SK-N-SH treated with all-trans-retinoic acid at 6 μM for 48 hours (cell line): ENCODE measurements around the gene GPR161.

Source experiments
- ATAC-seq: fragments of 200-7000 bp; cut with Tn5 transposase; 3 replicates; pipeline ENCODE4 v1.9.1; 2020; ENCODE audit warnings: mild to moderate bottlenecking, moderate library complexity
- ARNTL ChIP-seq: fragments of 450-650 bp; formaldehyde crosslinking; IDR thresholded peaks from 2 replicates; pipeline ENCODE4 v1.5.0; 2020; ENCODE audit warnings: low read depth, mild to moderate bottlenecking, moderate library complexity, borderline replicate concordance
- BACH2 ChIP-seq: fragments of 250-450 bp; sonication (Bioruptor Pico); IDR thresholded peaks from 2 replicates; pipeline ENCODE4 v1.9.0; 2021; ENCODE audit warnings: mild to moderate bottlenecking, borderline replicate concordance
- CSDC2 ChIP-seq: fragments of 250-450 bp; sonication (Bioruptor Pico); IDR thresholded peaks from 2 replicates; pipeline ENCODE4 v1.5.0; 2020; ENCODE audit warnings: mild to moderate bottlenecking, moderate library complexity
- ESRRG ChIP-seq: fragments of 250-450 bp; sonication (Bioruptor Pico); IDR thresholded peaks from 2 replicates; pipeline ENCODE4 v1.6.1; 2021; ENCODE audit warnings: mild to moderate bottlenecking
- GLIS3 ChIP-seq: fragments of 250-450 bp; sonication (Bioruptor Pico); IDR thresholded peaks from 2 replicates; pipeline ENCODE4 v1.5.0; 2020; ENCODE audit warnings: mild to moderate bottlenecking, moderate library complexity
- ISL1 ChIP-seq: fragments of 250-450 bp; sonication (Bioruptor Pico); IDR thresholded peaks from 2 replicates; pipeline ENCODE4 v2.1.2; 2022; ENCODE audit warnings: mild to moderate bottlenecking, moderate library complexity
- OSR1 ChIP-seq: fragments of 250-450 bp; sonication (Bioruptor Pico); IDR thresholded peaks from 2 replicates; pipeline ENCODE4 v1.8.0; 2022; ENCODE audit warnings: moderate library complexity, mild to moderate bottlenecking, inconsistent platforms
- PPARA ChIP-seq: fragments of 250-450 bp; sonication (Bioruptor Pico); IDR thresholded peaks from 2 replicates; pipeline ENCODE4 v1.5.0; 2020; ENCODE audit warnings: mild to moderate bottlenecking, borderline replicate concordance
- RARB ChIP-seq: fragments of 250-450 bp; sonication (Bioruptor Pico); IDR thresholded peaks from 2 replicates; pipeline ENCODE4 v1.8.0; 2021; ENCODE audit warnings: mild to moderate bottlenecking, moderate library complexity
- TOX ChIP-seq: fragments of 250-450 bp; sonication (Bioruptor Pico); IDR thresholded peaks from 2 replicates; pipeline ENCODE4 v1.8.0; 2021; ENCODE audit warnings: mild to moderate bottlenecking, moderate library complexity, borderline replicate concordance
- ZC3H10 ChIP-seq: fragments of 250-450 bp; sonication (Bioruptor Pico); IDR thresholded peaks from 2 replicates; pipeline ENCODE4 v1.5.1; 2021; ENCODE audit warnings: mild to moderate bottlenecking, moderate library complexity
- ZFP3 ChIP-seq: fragments of 250-450 bp; sonication (Bioruptor Pico); IDR thresholded peaks from 2 replicates; pipeline ENCODE4 v1.5.0; 2020; ENCODE audit warnings: mild to moderate bottlenecking, moderate library complexity
- ZFP30 ChIP-seq: fragments of 450-650 bp; formaldehyde crosslinking; IDR thresholded peaks from 2 replicates; pipeline ENCODE4 v1.5.0; 2022; ENCODE audit warnings: mild to moderate bottlenecking, moderate library complexity
- ZNF565 ChIP-seq: fragments of 450-650 bp; formaldehyde crosslinking; conservative IDR thresholded peaks from 2 replicates; pipeline ENCODE4 v1.5.0; 2020; ENCODE audit warnings: low read depth, mild to moderate bottlenecking, moderate library complexity
- ZNF70 ChIP-seq: fragments of 450-650 bp; formaldehyde crosslinking; IDR thresholded peaks from 2 replicates; pipeline ENCODE4 v1.5.0; 2020; ENCODE audit warnings: mild to moderate bottlenecking, moderate library complexity
- TF ChIP-seq, protein P1 (sequence below): fragments of 250-450 bp; sonication (Bioruptor Pico); IDR thresholded peaks from 2 replicates; pipeline ENCODE4 v1.8.0; 2021; ENCODE audit warnings: low read depth, mild to moderate bottlenecking, moderate library complexity, borderline replicate concordance
- TF ChIP-seq, protein P2 (sequence below): fragments of 250-450 bp; sonication (Bioruptor Pico); IDR thresholded peaks from 2 replicates; pipeline ENCODE4 v1.5.1; 2020; ENCODE audit warnings: low read depth, mild to moderate bottlenecking, moderate library complexity
- TF ChIP-seq, protein P3 (sequence below): fragments of 250-450 bp; sonication (Bioruptor Pico); IDR thresholded peaks from 2 replicates; pipeline ENCODE4 v1.8.0; 2020; ENCODE audit warnings: mild to moderate bottlenecking, moderate library complexity, borderline replicate concordance
- TF ChIP-seq, protein P4 (sequence below): fragments of 250-450 bp; sonication (Bioruptor Pico); IDR thresholded peaks from 2 replicates; pipeline ENCODE4 v1.5.1; 2021; ENCODE audit warnings: mild to moderate bottlenecking, moderate library complexity

GPR161 gene

DNA sequence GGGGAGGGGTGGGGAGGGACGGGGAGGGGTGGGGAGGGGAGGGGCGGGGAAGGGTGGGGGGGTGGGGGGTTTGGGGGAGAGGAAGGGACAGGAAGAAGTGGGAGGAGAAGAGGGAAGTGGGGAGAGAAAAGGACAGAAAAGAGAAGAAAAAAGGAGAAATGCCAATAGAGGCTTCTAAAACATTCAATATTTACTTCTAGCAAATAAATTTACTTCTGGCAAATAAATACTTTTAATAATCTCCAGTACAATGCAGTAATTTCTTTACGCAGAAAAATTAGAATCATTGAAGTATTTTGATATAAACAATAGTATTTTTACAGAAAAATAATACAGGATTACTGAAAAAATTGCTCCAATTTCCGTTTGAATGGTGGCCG, 9.4 kb upstream of the GPR161 start:
- no peak for ATAC-seq
- TF ChIP-seq ZNF565 (CRISPR knock-in tag) (no peak), PPARA (CRISPR knock-in tag) (no peak), ARNTL (CRISPR knock-in tag) (no peak)
- TF ChIP-seq, protein P1, sequence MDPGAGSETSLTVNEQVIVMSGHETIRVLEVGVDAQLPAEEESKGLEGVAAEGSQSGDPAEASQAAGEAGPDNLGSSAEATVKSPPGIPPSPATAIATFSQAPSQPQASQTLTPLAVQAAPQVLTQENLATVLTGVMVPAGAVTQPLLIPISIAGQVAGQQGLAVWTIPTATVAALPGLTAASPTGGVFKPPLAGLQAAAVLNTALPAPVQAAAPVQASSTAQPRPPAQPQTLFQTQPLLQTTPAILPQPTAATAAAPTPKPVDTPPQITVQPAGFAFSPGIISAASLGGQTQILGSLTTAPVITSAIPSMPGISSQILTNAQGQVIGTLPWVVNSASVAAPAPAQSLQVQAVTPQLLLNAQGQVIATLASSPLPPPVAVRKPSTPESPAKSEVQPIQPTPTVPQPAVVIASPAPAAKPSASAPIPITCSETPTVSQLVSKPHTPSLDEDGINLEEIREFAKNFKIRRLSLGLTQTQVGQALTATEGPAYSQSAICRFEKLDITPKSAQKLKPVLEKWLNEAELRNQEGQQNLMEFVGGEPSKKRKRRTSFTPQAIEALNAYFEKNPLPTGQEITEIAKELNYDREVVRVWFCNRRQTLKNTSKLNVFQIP (CRISPR knock-in tag) = no peak

GRCh38 chr1:168145184-168146159, 8.7 kb upstream of the GPR161 start:
- no peak for TF ChIP-seq BACH2 (CRISPR knock-in tag)
- TF ChIP-seq, all 23 proteins: peak for 0
- ATAC-seq = peak; percentile 100

- TF ChIP-seq, protein P2, sequence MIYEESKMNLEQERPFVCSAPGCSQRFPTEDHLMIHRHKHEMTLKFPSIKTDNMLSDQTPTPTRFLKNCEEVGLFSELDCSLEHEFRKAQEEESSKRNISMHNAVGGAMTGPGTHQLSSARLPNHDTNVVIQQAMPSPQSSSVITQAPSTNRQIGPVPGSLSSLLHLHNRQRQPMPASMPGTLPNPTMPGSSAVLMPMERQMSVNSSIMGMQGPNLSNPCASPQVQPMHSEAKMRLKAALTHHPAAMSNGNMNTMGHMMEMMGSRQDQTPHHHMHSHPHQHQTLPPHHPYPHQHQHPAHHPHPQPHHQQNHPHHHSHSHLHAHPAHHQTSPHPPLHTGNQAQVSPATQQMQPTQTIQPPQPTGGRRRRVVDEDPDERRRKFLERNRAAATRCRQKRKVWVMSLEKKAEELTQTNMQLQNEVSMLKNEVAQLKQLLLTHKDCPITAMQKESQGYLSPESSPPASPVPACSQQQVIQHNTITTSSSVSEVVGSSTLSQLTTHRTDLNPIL (CRISPR knock-in tag) = no peak
- TF ChIP-seq ZFP30 (CRISPR knock-in tag) = no peak
- TF ChIP-seq TOX (CRISPR knock-in tag) = no peak
- TF ChIP-seq, protein P3, sequence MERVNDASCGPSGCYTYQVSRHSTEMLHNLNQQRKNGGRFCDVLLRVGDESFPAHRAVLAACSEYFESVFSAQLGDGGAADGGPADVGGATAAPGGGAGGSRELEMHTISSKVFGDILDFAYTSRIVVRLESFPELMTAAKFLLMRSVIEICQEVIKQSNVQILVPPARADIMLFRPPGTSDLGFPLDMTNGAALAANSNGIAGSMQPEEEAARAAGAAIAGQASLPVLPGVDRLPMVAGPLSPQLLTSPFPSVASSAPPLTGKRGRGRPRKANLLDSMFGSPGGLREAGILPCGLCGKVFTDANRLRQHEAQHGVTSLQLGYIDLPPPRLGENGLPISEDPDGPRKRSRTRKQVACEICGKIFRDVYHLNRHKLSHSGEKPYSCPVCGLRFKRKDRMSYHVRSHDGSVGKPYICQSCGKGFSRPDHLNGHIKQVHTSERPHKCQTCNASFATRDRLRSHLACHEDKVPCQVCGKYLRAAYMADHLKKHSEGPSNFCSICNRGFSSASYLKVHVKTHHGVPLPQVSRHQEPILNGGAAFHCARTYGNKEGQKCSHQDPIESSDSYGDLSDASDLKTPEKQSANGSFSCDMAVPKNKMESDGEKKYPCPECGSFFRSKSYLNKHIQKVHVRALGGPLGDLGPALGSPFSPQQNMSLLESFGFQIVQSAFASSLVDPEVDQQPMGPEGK = no peak
- TF ChIP-seq, protein P1 (CRISPR knock-in tag) = no peak
- no peak for TF ChIP-seq ZFP3 (CRISPR knock-in tag)
- no peak for TF ChIP-seq ESRRG (CRISPR knock-in tag)
- TF ChIP-seq ZC3H10 = no peak
- no peak for TF ChIP-seq ZNF70 (CRISPR knock-in tag)
- TF ChIP-seq PPARA (CRISPR knock-in tag) = no peak
- TF ChIP-seq, protein P4, sequence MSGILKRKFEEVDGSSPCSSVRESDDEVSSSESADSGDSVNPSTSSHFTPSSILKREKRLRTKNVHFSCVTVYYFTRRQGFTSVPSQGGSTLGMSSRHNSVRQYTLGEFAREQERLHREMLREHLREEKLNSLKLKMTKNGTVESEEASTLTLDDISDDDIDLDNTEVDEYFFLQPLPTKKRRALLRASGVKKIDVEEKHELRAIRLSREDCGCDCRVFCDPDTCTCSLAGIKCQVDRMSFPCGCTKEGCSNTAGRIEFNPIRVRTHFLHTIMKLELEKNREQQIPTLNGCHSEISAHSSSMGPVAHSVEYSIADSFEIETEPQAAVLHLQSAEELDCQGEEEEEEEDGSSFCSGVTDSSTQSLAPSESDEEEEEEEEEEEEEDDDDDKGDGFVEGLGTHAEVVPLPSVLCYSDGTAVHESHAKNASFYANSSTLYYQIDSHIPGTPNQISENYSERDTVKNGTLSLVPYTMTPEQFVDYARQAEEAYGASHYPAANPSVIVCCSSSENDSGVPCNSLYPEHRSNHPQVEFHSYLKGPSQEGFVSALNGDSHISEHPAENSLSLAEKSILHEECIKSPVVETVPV (CRISPR knock-in tag) = no peak
- no peak for TF ChIP-seq CSDC2 (CRISPR knock-in tag)
- no peak for TF ChIP-seq ISL1 (CRISPR knock-in tag)
- TF ChIP-seq RARB = no peak
- TF ChIP-seq OSR1 = no peak
- no peak for ATAC-seq
These were observed 5.2 kb upstream of the GPR161 start for GRCh38 chr1:168141871-168142385.

DNA sequence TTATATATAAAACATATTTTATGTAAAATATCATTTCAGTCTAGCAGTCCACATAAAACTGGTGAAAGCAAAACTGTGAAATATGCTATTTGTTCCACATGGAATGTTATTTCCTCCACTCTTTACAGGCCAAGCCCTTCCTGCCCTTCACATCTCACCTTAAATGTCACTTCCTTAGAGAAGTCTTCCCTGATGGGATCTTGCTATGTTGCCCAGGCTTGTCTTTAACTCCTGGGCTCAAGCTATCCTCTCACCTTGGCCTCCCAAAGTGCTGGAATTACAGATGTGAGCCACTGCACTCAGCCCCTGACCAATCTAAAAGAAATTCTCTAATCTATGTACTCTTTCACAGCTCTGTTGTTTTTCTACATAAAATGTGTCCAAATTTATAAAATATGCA, 2.3 kb upstream of the GPR161 start:
- no peak for ATAC-seq
- no peak for TF ChIP-seq ARNTL (CRISPR knock-in tag)
- TF ChIP-seq, protein P2 (CRISPR knock-in tag) = no peak
- TF ChIP-seq GLIS3 (CRISPR knock-in tag) = no peak
- no peak for TF ChIP-seq TOX (CRISPR knock-in tag)
- TF ChIP-seq PPARA (CRISPR knock-in tag) = no peak
- no peak for TF ChIP-seq ESRRG (CRISPR knock-in tag)
- TF ChIP-seq, protein P4 (CRISPR knock-in tag) = no peak
- TF ChIP-seq CSDC2 (CRISPR knock-in tag) = no peak
- TF ChIP-seq, protein P3 = no peak
- no peak for TF ChIP-seq BACH2 (CRISPR knock-in tag)
- no peak for TF ChIP-seq ZFP30 (CRISPR knock-in tag)
